Stimulated activated CD8-positive, alpha-beta memory T cell treated with anti-CD3 and anti-CD28 coated beads, Interleukin-7, amount 100 ng/mL, for 48 hours (primary cell): Measurements from ENCODE around the gene KLK14.

Experiments
- DNase-seq, 2 donors: peaks; one replicate each; pipeline ENCODE4 v3.0.0-alpha.2; 2020; ENCODE audit warnings: low read depth in 1 of 2; ENCODE audit errors: extremely low read depth in 1 of 2

KLK14 gene

GRCh38 chr19:51047031-51047335 is 35.7 kb downstream of the KLK14 start:
- DNase-seq, result no peak

GRCh38 chr19:51044327-51044726 is 38.4 kb downstream of the KLK14 start:
- DNase-seq, result no peak

- DNase-seq, result no peak
These were observed 39.2 kb downstream of the KLK14 start for GRCh38 chr19:51043497-51043896.

- no peak for DNase-seq
These were observed 42.5 kb downstream of the KLK14 start for GRCh38 chr19:51040151-51040550.

- no peak for DNase-seq
These were observed 46.2 kb downstream of the KLK14 start for GRCh38 chr19:51036519-51036918.

GRCh38 chr19:51034704-51035103 is 48.0 kb downstream of the KLK14 start, which contains the start of gene KLK12:
Gene KLK12 (minus strand): TSS chr19:51035002. CDS start chr19:51034621, 381 bp downstream.
- no peak for DNase-seq

GRCh38 chr19:51031880-51032225 is 50.8 kb downstream of the KLK14 start:
- DNase-seq, result no peak

- DNase-seq, result no peak
These were observed 51.3 kb downstream of the KLK14 start for GRCh38 chr19:51031220-51031879.

- DNase-seq, result no peak
These were observed 52.1 kb downstream of the KLK14 start for GRCh38 chr19:51030631-51031030.

GRCh38 chr19:51029718-51030117 is 53.0 kb downstream of the KLK14 start:
- no peak for DNase-seq
